ENCODE data around the gene FAM171A2.

DNA sequence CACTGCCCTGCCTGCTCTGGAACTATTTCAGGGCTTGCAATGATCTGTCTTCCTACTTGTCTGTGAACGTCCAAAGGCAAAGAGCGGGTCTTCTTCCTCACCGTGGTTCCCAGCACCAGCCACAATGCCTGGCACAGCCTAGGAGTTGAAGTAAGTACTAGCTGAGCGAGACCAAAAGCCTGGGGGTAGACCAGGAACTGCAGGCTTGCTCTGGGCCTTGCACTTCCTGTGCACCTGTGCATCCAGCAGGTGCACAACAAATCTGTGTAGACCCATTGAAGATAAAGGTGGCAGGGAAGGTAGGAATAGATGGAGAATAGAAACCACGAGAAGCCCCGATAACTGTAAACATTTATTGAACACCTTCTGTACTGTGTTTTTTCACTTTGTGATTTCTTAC, 4.6 kb downstream of the FAM171A2 start:
- TF ChIP-seq, protein P1, sequence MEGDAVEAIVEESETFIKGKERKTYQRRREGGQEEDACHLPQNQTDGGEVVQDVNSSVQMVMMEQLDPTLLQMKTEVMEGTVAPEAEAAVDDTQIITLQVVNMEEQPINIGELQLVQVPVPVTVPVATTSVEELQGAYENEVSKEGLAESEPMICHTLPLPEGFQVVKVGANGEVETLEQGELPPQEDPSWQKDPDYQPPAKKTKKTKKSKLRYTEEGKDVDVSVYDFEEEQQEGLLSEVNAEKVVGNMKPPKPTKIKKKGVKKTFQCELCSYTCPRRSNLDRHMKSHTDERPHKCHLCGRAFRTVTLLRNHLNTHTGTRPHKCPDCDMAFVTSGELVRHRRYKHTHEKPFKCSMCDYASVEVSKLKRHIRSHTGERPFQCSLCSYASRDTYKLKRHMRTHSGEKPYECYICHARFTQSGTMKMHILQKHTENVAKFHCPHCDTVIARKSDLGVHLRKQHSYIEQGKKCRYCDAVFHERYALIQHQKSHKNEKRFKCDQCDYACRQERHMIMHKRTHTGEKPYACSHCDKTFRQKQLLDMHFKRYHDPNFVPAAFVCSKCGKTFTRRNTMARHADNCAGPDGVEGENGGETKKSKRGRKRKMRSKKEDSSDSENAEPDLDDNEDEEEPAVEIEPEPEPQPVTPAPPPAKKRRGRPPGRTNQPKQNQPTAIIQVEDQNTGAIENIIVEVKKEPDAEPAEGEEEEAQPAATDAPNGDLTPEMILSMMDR (IDR thresholded peaks at IDR 0.05), result no peak
- TF ChIP-seq ZFX (IDR thresholded peaks at IDR 0.05; ENCODE audit: borderline replicate concordance), result no peak
